GM10266 (cell line): ENCODE measurements around the gene RASGRP4.
A peak's percentile ranks its signal among the peaks of the same experiment; 100 is the strongest.

ENCODE experiments used
- DNase-seq: peaks from one replicate; pipeline ENCODE4 v3.0.0; 2012; ENCODE audit errors: extremely low spot score
- CTCF ChIP-seq: IDR thresholded peaks from 2 replicates; pipeline ENCODE4 v1.5.1; 2012; ENCODE audit warnings: mild to moderate bottlenecking, low read depth; ENCODE audit not compliant: control insufficient read depth, insufficient read depth; ENCODE audit errors: missing control alignments

RASGRP4 gene

GRCh38 chr19:38404858-38405257 is 21.2 kb downstream of the RASGRP4 start:
- no peak for DNase-seq
- TF ChIP-seq CTCF: no peak

- TF ChIP-seq CTCF: peak; percentile 98
- DNase-seq: peak; percentile 100
Observed at GRCh38 chr19:38402967-38403674, 22.9 kb downstream of the RASGRP4 start, which contains the start of gene FAM98C. TSS of gene FAM98C (plus strand) at chr19:38403093. CDS start at chr19:38403154, 61 bp downstream.

GRCh38 chr19:38402623-38402966 is 23.4 kb downstream of the RASGRP4 start:
- DNase-seq: no peak
- peak; percentile 10 for TF ChIP-seq CTCF

- TF ChIP-seq CTCF: no peak
- DNase-seq: no peak
Observed at GRCh38 chr19:38401148-38401547, 24.9 kb downstream of the RASGRP4 start.

GRCh38 chr19:38400361-38400760 is 25.7 kb downstream of the RASGRP4 start:
- DNase-seq: no peak
- no peak for TF ChIP-seq CTCF

- no peak for TF ChIP-seq CTCF
Observed at GRCh38 chr19:38399537-38399936, 26.5 kb downstream of the RASGRP4 start.

GRCh38 chr19:38399081-38399480 is 26.9 kb downstream of the RASGRP4 start:
- no peak for TF ChIP-seq CTCF
- no peak for DNase-seq

More at GRCh38 chr19:38399537-38399936, 26.5 kb downstream of the RASGRP4 start:
- no peak for DNase-seq
